ENCODE data around the gene LSAMP.

DNA sequence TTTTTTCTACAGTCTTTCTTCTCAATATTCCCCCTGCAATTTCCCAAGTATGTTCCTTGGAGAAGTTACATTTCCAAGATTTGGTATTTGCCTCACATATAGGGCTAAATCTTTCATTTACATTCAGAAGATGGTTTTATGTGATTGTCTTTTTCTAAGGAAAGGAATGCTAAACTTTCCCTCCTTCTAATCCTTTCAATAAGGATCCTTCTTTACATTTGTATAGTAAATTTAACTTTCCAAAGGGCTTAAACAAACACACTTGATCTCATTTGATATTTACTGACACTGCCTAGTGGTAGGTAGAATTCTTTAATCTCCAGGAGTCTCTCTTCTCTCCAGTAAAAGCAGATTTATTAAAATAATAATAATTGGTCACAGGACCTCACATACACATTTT is 185.3 kb downstream of the LSAMP start:
- TF ChIP-seq POLR2A (IDR thresholded peaks at IDR 0.05) = no peak
- TF ChIP-seq, protein P1, sequence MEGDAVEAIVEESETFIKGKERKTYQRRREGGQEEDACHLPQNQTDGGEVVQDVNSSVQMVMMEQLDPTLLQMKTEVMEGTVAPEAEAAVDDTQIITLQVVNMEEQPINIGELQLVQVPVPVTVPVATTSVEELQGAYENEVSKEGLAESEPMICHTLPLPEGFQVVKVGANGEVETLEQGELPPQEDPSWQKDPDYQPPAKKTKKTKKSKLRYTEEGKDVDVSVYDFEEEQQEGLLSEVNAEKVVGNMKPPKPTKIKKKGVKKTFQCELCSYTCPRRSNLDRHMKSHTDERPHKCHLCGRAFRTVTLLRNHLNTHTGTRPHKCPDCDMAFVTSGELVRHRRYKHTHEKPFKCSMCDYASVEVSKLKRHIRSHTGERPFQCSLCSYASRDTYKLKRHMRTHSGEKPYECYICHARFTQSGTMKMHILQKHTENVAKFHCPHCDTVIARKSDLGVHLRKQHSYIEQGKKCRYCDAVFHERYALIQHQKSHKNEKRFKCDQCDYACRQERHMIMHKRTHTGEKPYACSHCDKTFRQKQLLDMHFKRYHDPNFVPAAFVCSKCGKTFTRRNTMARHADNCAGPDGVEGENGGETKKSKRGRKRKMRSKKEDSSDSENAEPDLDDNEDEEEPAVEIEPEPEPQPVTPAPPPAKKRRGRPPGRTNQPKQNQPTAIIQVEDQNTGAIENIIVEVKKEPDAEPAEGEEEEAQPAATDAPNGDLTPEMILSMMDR (IDR thresholded peaks at IDR 0.05) = no peak
